HepG2 (cell line): ENCODE data around the gene SLC35B2. TPM values are rescaled to one million over a fixed set of nuclear protein-coding genes. Genes with fewer than 3 reads are reported as not detected.

ENCODE experiments used
- AKNA ChIP-seq: sonication (generic); formaldehyde crosslinking; IDR thresholded peaks from 2 replicates; pipeline ENCODE4 v1.4.0; 2020; ENCODE audit warnings: missing genetic modification reagents, borderline replicate concordance
- CREB3 ChIP-seq: sonication (generic); formaldehyde crosslinking; IDR thresholded peaks from 2 replicates; pipeline ENCODE4 v1.5.0; 2020; ENCODE audit warnings: missing genetic modification reagents
- EZH2 ChIP-seq: conservative IDR thresholded peaks from 2 replicates; pipeline ENCODE4 v1.6.1; 2012; ENCODE audit warnings: mild to moderate bottlenecking, low read depth, low read length, moderate library complexity
- FOXO1 ChIP-seq: sonication (generic); formaldehyde crosslinking; IDR thresholded peaks from 2 replicates; pipeline ENCODE4 v1.4.0; 2020; ENCODE audit warnings: missing genetic modification reagents
- HCFC1 ChIP-seq: fragments of 150-350 bp; IDR thresholded peaks from 2 replicates; pipeline ENCODE4 v1.6.1; 2014; ENCODE audit warnings: low read depth, low read length
- MTA3 ChIP-seq: sonication (generic); formaldehyde crosslinking; IDR thresholded peaks from 2 replicates; pipeline ENCODE4 v1.4.0; 2020; ENCODE audit warnings: missing genetic modification reagents
- NR2F6 ChIP-seq, 2 experiments: IDR thresholded peaks; 2 replicates each; pipeline ENCODE4 v1.6.1; 2016; ENCODE audit warnings: antibody characterized with exemption in 1 of 2, mild to moderate bottlenecking in 1 of 2
- POLR2AphosphoS2 ChIP-seq: IDR thresholded peaks from 2 replicates; pipeline ENCODE4 v1.6.1; 2011; ENCODE audit warnings: low read depth, low read length, improper control_type of control experiment
- SAFB2 ChIP-seq: sonication (generic); formaldehyde crosslinking; IDR thresholded peaks from 2 replicates; pipeline ENCODE4 v1.5.1; 2020; ENCODE audit warnings: missing genetic modification reagents, low read depth, mild to moderate bottlenecking, borderline replicate concordance
- ZBTB49 ChIP-seq: sonication (generic); formaldehyde crosslinking; IDR thresholded peaks from 2 replicates; pipeline ENCODE4 v1.4.0; 2020; ENCODE audit warnings: missing genetic modification reagents, borderline replicate concordance
- ZNF34 ChIP-seq: sonication (generic); formaldehyde crosslinking; IDR thresholded peaks from 2 replicates; pipeline ENCODE4 v1.4.0; 2020; ENCODE audit warnings: mild to moderate bottlenecking, missing genetic modification reagents, borderline replicate concordance
- ZNF615 ChIP-seq: sonication (generic); formaldehyde crosslinking; IDR thresholded peaks from 2 replicates; pipeline ENCODE4 v1.5.0; 2020; ENCODE audit warnings: mild to moderate bottlenecking, missing genetic modification reagents, borderline replicate concordance
- ZNF687 ChIP-seq: sonication (generic); formaldehyde crosslinking; IDR thresholded peaks from 2 replicates; pipeline ENCODE4 v1.5.1; 2020; ENCODE audit warnings: mild to moderate bottlenecking, missing genetic modification reagents, moderate library complexity
- ZNF720 ChIP-seq: sonication (generic); formaldehyde crosslinking; IDR thresholded peaks from 2 replicates; pipeline ENCODE4 v1.4.0; 2020; ENCODE audit warnings: missing genetic modification reagents
- ZNF781 ChIP-seq: sonication (generic); formaldehyde crosslinking; IDR thresholded peaks from 2 replicates; pipeline ENCODE4 v1.5.1; 2020; ENCODE audit warnings: borderline replicate concordance, mild to moderate bottlenecking, missing genetic modification reagents; ENCODE audit errors: not compliant biosample characterization
- polyA plus RNA-seq, 8 experiments: library from polyadenylated mRNA; depleted of rRNA in 3 of 8; stranded (reverse) in 7 of 8; unstranded in 1 of 8; fragments of >200 nt; fragmentation: Illumina TruSeq in 4 of 8; extraction: Trizol in 4 of 8; gene quantifications; 2 replicates each; pipeline versions ENCODE4 v1.2.1 to v1.2.3, GENCODE V29; 2011 to 2016; ENCODE audit warnings: low read depth in 4 of 8, missing spikeins in 1 of 8, mixed read lengths in 1 of 8; ENCODE audit not compliant: insufficient read depth in 1 of 8
- total RNA-seq, 5 experiments: library from RNA; depleted of rRNA; stranded (reverse); fragments of >200 nt; fragmentation: Illumina TruSeq; extraction: Trizol; gene quantifications; 2 replicates each; pipeline ENCODE4 v1.2.3, GENCODE V29; 2016; ENCODE audit warnings: low read depth in 1 of 5

Gene SLC35B2
- total and polyA plus RNA-seq, 2 of the 13 experiments (the other 11 are each of a cell fraction or from before 2014, with no cell fraction given): 61.1 to 148 TPM

GRCh38 chr6:44237813-44238433 lies 19.4 kb downstream of the SLC35B2 start (continued):
- TF ChIP-seq ZNF687 (CRISPR knock-in tag): peak; percentile 95
- TF ChIP-seq CREB3 (CRISPR knock-in tag): no peak
- TF ChIP-seq EZH2: no peak
- no peak for TF ChIP-seq AKNA
- TF ChIP-seq NR2F6 (IDR thresholded peaks at IDR 0.05): no peak
- peak; percentile 25; the same call in 1 of the 2 replicates for TF ChIP-seq NR2F6 (CRISPR knock-in tag; IDR thresholded peaks at IDR 0.05)
- peak; percentile 50; the same call in 1 of the 2 replicates for TF ChIP-seq FOXO1 (CRISPR knock-in tag)
- TF ChIP-seq ZNF781 (CRISPR knock-in tag): no peak
- no peak for TF ChIP-seq ZNF615 (CRISPR knock-in tag)
- TF ChIP-seq POLR2AphosphoS2: no peak
- peak; percentile 28; the same call in 1 of the 2 replicates for TF ChIP-seq HCFC1
- TF ChIP-seq SAFB2 (CRISPR knock-in tag): no peak
- TF ChIP-seq ZBTB49 (CRISPR knock-in tag): no peak
- 0 out of 2 replicates have a peak, but pooled peaks have one; percentile 36 for TF ChIP-seq ZNF720 (CRISPR knock-in tag)
- TF ChIP-seq MTA3 (CRISPR knock-in tag): no peak
- no peak for TF ChIP-seq ZNF34
